ENCODE data around the gene OR2G3.

- TF ChIP-seq CTCF (IDR thresholded peaks at IDR 0.05 in 8 of 11, conservative IDR thresholded peaks at IDR 0.05 in 3 of 11) (no peak), POLR2AphosphoS5 (IDR thresholded peaks at IDR 0.05) (peak in 2 of 3 donors; percentile 23 to 29)
Observed at GRCh38 chr1:247638011-247638410, 32.6 kb downstream of the OR2G3 start.
